Activated T-cell treated with anti-CD3 and anti-CD28 coated beads, Interleukin-2, amount 50 U/mL, for 24 hours (primary cell): ENCODE measurements around the gene FXYD4.
"Not testable (repeated sequence)": the region's sequence is repeated elsewhere in the genome, so short reads cannot be mapped to it uniquely, and the experiment has no call there.

Experiments used
- DNase-seq: peaks from one replicate; pipeline ENCODE4 v3.0.0-alpha.2; 2020
- H3K27ac Mint-ChIP-seq: 2 replicates; pipeline ENCODE4 v1.8.0; 2020; ENCODE audit warnings: mild to moderate bottlenecking, mixed read lengths
- H3K27me3 Mint-ChIP-seq: 2 replicates; pipeline ENCODE4 v1.8.0; 2020; ENCODE audit warnings: mixed read lengths
- H3K36me3 Mint-ChIP-seq: 2 replicates; pipeline ENCODE4 v1.8.0; 2020; ENCODE audit warnings: low read depth, mixed read lengths
- H3K4me1 Mint-ChIP-seq: 2 replicates; pipeline ENCODE4 v1.8.0; 2020; ENCODE audit warnings: low read depth, mixed read lengths
- H3K4me3 Mint-ChIP-seq: 2 replicates; pipeline ENCODE4 v1.8.0; 2020; ENCODE audit warnings: mild to moderate bottlenecking, moderate library complexity, mixed read lengths
- H3K9me3 Mint-ChIP-seq: 2 replicates; pipeline ENCODE4 v1.8.0; 2020; ENCODE audit warnings: mixed read lengths

The FXYD4 gene

GRCh38 chr10:43390759-43391158 is 19.3 kb downstream of the FXYD4 start:
- Mint-ChIP-seq H3K4me3 (no peak overlapping the region), H3K27me3 (no peaks in the 10 kb centered on the region), H3K36me3 (peaks cover 100% of the 10 kb centered on the region), H3K4me1 (peaks cover 80% of the 10 kb centered on the region), H3K27ac (peak overlapping the region; percentile 97), H3K9me3 (no peaks in the 10 kb centered on the region)
- no peak for DNase-seq

DNA sequence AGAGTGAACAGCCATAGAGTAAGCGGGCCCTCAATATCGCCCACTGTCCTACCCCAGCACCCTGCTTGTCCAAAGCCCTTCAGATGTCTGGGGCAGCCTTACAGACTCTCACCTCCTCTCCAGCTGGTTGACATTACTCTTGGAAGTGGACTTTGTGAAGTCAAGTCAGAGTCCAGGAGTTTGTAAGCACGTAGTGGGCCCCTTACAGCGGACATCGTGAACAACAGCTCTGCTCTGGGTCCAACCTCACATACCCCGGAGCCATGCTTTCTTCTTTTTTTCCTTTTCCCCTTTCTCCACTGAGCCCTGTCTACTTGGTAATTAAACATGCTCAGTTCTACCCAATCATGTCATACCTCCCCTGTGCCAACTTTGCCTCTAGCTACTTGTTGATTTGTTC is 20.1 kb downstream of the FXYD4 start:
- Mint-ChIP-seq H3K27ac (peak overlapping the region; percentile 97), H3K4me3 (no peak overlapping the region)

DNA sequence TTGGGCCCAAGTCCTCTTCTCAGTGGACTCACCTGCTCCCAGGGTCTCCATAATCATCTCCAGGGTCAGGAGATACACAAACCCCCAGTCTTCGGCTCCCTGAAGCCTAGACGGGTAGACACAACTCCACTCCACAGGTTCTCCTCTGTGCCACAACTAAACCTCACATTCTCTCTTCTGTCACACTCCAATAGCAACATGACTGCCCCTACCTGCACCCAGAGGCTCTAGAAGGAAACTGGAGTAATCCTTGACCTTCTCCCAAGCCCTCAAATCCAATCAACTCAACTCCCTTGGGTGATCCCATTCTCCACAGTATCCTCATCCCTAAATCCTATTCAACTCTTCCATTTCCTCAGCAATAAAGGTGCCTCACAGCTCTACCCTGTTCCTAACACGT is 21.3 kb downstream of the FXYD4 start:
- peak overlapping the region; percentile 2 for H3K4me3 Mint-ChIP-seq
- H3K36me3 Mint-ChIP-seq = peaks cover 95% of the 10 kb centered on the region
- H3K27ac Mint-ChIP-seq = peak overlapping the region; percentile 97
- H3K4me1 Mint-ChIP-seq = peaks cover 69% of the 10 kb centered on the region
- no peaks in the 10 kb centered on the region for H3K27me3 Mint-ChIP-seq
- DNase-seq = no peak
- no peaks in the 10 kb centered on the region for H3K9me3 Mint-ChIP-seq

More for the DNA sequence above, 20.1 kb downstream of the FXYD4 start:
- Mint-ChIP-seq H3K9me3 (no peaks in the 10 kb centered on the region), H3K4me1 (peaks cover 78% of the 10 kb centered on the region), H3K36me3 (peaks cover 100% of the 10 kb centered on the region), H3K27me3 (no peaks in the 10 kb centered on the region)
- DNase-seq = no peak

DNA sequence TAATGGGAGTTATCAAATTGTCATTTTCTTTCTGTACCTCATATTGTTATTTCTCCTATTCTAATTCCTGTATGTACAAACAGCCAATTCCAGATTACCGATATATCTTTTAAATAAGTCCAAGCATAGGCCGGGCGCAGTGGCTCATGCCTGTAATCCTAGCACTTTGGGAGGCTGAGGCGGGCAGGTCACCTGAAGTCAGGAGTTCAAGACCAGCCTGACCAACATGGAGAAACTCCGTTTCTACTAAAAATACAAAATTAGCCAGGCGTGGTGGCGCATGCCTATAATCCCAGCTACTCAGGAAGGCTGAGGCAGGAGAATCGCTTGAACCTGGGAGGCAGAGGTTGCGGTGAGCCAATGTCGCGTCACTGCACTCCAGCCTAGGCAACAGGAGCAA is 21.8 kb downstream of the FXYD4 start:
- DNase-seq, H3K9me3 Mint-ChIP-seq, H3K27me3 Mint-ChIP-seq: not testable (repeated sequence)
- H3K4me1 Mint-ChIP-seq = peaks cover 68% of the 10 kb centered on the region
- peaks cover 95% of the 10 kb centered on the region for H3K36me3 Mint-ChIP-seq
- peak overlapping the region; percentile 97 for H3K27ac Mint-ChIP-seq
- H3K4me3 Mint-ChIP-seq = peak overlapping the region; percentile 2

GRCh38 chr10:43393606-43394360 is 22.3 kb downstream of the FXYD4 start:
- no peak for DNase-seq
- H3K36me3 Mint-ChIP-seq = peaks cover 95% of the 10 kb centered on the region
- peaks cover 68% of the 10 kb centered on the region for H3K4me1 Mint-ChIP-seq
- H3K27ac Mint-ChIP-seq = peak overlapping the region; percentile 97
- no peaks in the 10 kb centered on the region for H3K9me3 Mint-ChIP-seq
- no peaks in the 10 kb centered on the region for H3K27me3 Mint-ChIP-seq
- H3K4me3 Mint-ChIP-seq = peak overlapping the region; percentile 11

DNA sequence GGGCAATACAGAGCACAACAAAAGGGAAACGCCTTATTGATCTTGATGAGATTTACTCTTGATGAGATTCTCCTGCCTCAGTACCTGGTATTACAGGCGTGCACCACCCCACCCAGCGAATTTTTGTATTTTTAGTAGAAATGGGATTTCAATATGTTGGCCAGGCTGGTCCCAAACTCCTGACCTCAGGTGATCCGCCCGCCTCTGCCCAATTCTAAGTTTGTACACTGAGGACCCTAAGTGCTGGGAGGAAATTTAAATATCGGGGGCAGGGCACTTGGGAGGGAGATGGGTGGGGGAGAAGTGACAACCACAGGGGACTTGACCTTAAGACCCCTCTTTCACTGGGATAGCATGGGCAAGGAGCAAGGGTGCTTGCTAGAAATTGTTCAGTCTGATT is 23.4 kb downstream of the FXYD4 start:
- DNase-seq = no peak

DNA sequence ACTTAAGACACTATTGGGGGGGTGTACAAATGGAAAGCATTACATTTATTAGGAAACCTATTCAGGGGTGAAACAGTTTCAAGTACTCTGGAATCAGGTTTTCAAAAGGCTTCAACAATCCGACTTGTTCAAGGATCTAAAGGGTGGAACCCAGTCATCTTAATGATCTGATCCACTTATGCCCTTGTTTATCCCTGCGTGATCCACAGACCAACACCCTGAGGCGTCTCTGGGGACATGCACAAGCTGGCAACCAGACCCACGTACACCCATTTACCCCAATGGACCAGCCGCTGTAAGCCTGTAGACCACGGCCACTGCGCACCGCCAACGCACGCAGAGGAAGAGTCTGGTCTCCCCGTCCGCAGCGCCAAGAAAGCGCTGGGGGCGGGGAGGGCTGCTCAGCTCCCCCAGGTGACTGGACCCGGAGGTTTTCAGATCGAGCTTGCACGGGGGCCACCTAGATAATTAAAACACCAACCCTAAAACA is 24.2 kb downstream of the FXYD4 start:
- peaks cover 70% of the 10 kb centered on the region for H3K4me1 Mint-ChIP-seq
- peaks cover 95% of the 10 kb centered on the region for H3K36me3 Mint-ChIP-seq
- peak; percentile 66 for DNase-seq
- peak overlapping the region; percentile 97 for H3K27ac Mint-ChIP-seq
- H3K9me3 Mint-ChIP-seq = no peaks in the 10 kb centered on the region
- peak overlapping the region; percentile 99 for H3K4me3 Mint-ChIP-seq
- no peaks in the 10 kb centered on the region for H3K27me3 Mint-ChIP-seq

More for the DNA sequence above, 23.4 kb downstream of the FXYD4 start:
- Mint-ChIP-seq H3K9me3 (no peaks in the 10 kb centered on the region), H3K4me3 (peak overlapping the region; percentile 99), H3K27ac (peak overlapping the region; percentile 97), H3K36me3 (peaks cover 95% of the 10 kb centered on the region), H3K4me1 (peaks cover 70% of the 10 kb centered on the region), H3K27me3 (no peaks in the 10 kb centered on the region)

- H3K36me3 Mint-ChIP-seq = peaks cover 95% of the 10 kb centered on the region
- no peaks in the 10 kb centered on the region for H3K9me3 Mint-ChIP-seq
- H3K27ac Mint-ChIP-seq = peak overlapping the region; percentile 97
- H3K27me3 Mint-ChIP-seq = no peaks in the 10 kb centered on the region
- peak; percentile 87 for DNase-seq
- peak overlapping the region; percentile 99 for H3K4me3 Mint-ChIP-seq
- peaks cover 73% of the 10 kb centered on the region for H3K4me1 Mint-ChIP-seq
These were observed 24.9 kb downstream of the FXYD4 start for GRCh38 chr10:43396061-43396927.

- Mint-ChIP-seq H3K9me3 (no peaks in the 10 kb centered on the region), H3K27me3 (no peaks in the 10 kb centered on the region), H3K4me3 (peak overlapping the region; percentile 99), H3K27ac (peak overlapping the region; percentile 96), H3K4me1 (peaks cover 74% of the 10 kb centered on the region), H3K36me3 (peaks cover 95% of the 10 kb centered on the region)
- DNase-seq = peak; percentile 87
These were observed 25.6 kb downstream of the FXYD4 start for GRCh38 chr10:43396928-43397624.

DNA sequence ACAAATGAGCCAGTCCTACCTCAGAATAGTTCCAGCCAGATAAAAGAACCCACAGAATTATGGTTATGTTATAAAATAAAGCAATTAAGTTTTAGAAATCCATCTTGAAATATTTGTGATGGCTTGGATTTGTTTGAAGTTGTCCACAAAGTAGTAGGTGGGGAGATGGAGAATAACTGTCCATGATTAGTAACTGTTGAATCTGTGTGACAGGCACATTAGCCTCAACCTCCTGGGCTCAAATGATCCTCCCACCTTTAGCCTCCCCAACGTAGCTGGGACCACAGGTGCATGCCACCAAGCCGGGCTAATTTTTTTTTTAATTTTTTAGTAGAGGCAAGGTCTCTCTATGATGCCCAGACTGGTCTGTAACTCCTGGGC is 27.5 kb downstream of the FXYD4 start:
- Mint-ChIP-seq H3K4me3 (peak overlapping the region; percentile 99), H3K27me3 (no peaks in the 10 kb centered on the region), H3K36me3 (peaks cover 95% of the 10 kb centered on the region), H3K27ac (peak overlapping the region; percentile 96), H3K4me1 (peaks cover 76% of the 10 kb centered on the region), H3K9me3 (no peaks in the 10 kb centered on the region)
- no peak for DNase-seq

GRCh38 chr10:43399320-43400310 is 28.2 kb downstream of the FXYD4 start:
- peaks cover 95% of the 10 kb centered on the region for H3K36me3 Mint-ChIP-seq
- H3K4me3 Mint-ChIP-seq = peak overlapping the region; percentile 99
- no peaks in the 10 kb centered on the region for H3K27me3 Mint-ChIP-seq
- DNase-seq = peak; percentile 39
- peaks cover 76% of the 10 kb centered on the region for H3K4me1 Mint-ChIP-seq
- peak overlapping the region; percentile 96 for H3K27ac Mint-ChIP-seq
- H3K9me3 Mint-ChIP-seq = no peaks in the 10 kb centered on the region

DNA sequence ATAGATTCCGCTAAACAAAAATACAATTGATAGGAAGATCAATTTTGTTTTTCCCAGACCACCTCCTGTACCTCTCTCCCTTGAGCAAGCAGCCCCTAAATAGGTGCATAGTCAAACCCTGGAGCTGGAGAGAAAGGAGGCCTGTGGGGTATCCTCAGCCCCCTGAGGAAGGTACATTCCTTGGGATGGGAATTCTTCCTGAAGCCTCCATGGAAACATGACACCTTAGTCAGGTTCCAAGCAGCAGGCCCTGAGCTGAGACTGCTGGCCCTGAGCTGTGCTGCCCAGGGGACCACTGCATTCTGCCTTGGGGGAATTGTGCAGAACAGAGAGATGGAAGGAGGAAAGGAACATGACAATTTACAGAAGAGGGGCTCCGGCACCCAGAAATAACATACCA is 30.2 kb downstream of the FXYD4 start:
- peaks cover 96% of the 10 kb centered on the region for H3K36me3 Mint-ChIP-seq
- H3K9me3 Mint-ChIP-seq = no peaks in the 10 kb centered on the region
- H3K4me1 Mint-ChIP-seq = peaks cover 68% of the 10 kb centered on the region
- no peaks in the 10 kb centered on the region for H3K27me3 Mint-ChIP-seq
- H3K4me3 Mint-ChIP-seq = peak overlapping the region; percentile 99
- DNase-seq = peak; percentile 29
- H3K27ac Mint-ChIP-seq = peak overlapping the region; percentile 96

DNA sequence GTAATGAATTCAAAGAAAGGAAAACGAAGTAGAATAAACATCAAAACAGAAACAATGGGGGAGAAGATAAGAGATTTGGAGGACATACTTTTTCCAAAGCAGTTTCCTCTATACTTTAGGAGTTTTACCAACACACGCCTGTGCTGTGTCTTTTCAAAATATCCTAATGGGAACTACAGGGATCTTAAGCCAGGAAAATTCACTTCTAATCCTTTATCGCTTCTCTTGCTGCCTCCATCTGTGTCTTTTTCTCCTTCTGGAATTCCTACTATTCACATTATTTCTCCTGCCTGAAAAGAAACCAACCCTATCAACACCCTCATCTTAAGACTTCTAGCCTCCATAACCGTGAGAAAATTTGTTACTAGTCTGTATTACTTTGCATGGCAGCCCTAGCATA is 30.7 kb downstream of the FXYD4 start:
- H3K9me3 Mint-ChIP-seq = no peaks in the 10 kb centered on the region
- peaks cover 67% of the 10 kb centered on the region for H3K4me1 Mint-ChIP-seq
- H3K27me3 Mint-ChIP-seq = no peaks in the 10 kb centered on the region
- H3K4me3 Mint-ChIP-seq = peak overlapping the region; percentile 99
- peak overlapping the region; percentile 96 for H3K27ac Mint-ChIP-seq
- H3K36me3 Mint-ChIP-seq = peaks cover 98% of the 10 kb centered on the region
- no peak for DNase-seq
